Stimulated activated CD4-positive, alpha-beta T cell treated with anti-CD3 and anti-CD28 coated beads, Interleukin-4, amount 100 ng/mL, for 48 hours (primary cell): ENCODE measurements around the gene TMTC1.

Experiments
- DNase-seq, 2 donors: peaks; one replicate each; pipeline ENCODE4 v3.0.0-alpha.2; 2020; ENCODE audit warnings: low read depth in 2 of 2

TMTC1 gene

GRCh38 chr12:29741342-29742241 is 42.1 kb downstream of the TMTC1 start:
- no peak for DNase-seq

- DNase-seq = no peak
Measured at GRCh38 chr12:29739279-29739991, 44.3 kb downstream of the TMTC1 start.

- DNase-seq = no peak
Measured at GRCh38 chr12:29738365-29738764, 45.4 kb downstream of the TMTC1 start.

GRCh38 chr12:29737644-29738043 is 46.1 kb downstream of the TMTC1 start:
- no peak for DNase-seq

GRCh38 chr12:29735604-29736003 is 48.1 kb downstream of the TMTC1 start:
- DNase-seq = no peak

- DNase-seq = no peak
Measured at GRCh38 chr12:29734734-29735133, 49.0 kb downstream of the TMTC1 start.

- no peak for DNase-seq
Measured at GRCh38 chr12:29734305-29734704, 49.4 kb downstream of the TMTC1 start.

- no peak for DNase-seq
Measured at GRCh38 chr12:29733501-29733900, 50.2 kb downstream of the TMTC1 start.

GRCh38 chr12:29733060-29733459 is 50.7 kb downstream of the TMTC1 start:
- DNase-seq = no peak

- no peak for DNase-seq
Measured at GRCh38 chr12:29732593-29732992, 51.1 kb downstream of the TMTC1 start.

- no peak for DNase-seq
Measured at GRCh38 chr12:29732191-29732590, 51.6 kb downstream of the TMTC1 start.

- DNase-seq = no peak
Measured at GRCh38 chr12:29731591-29731990, 52.2 kb downstream of the TMTC1 start.

GRCh38 chr12:29730481-29730880 is 53.3 kb downstream of the TMTC1 start:
- no peak for DNase-seq

- DNase-seq = no peak
Measured at GRCh38 chr12:29728030-29728429, 55.7 kb downstream of the TMTC1 start.

GRCh38 chr12:29726741-29727348 is 56.9 kb downstream of the TMTC1 start:
- no peak for DNase-seq

GRCh38 chr12:29726321-29726692 is 57.4 kb downstream of the TMTC1 start:
- no peak for DNase-seq

GRCh38 chr12:29725587-29726320 is 58.0 kb downstream of the TMTC1 start:
- DNase-seq = no peak

GRCh38 chr12:29722164-29722563 is 61.6 kb downstream of the TMTC1 start:
- no peak for DNase-seq

GRCh38 chr12:29719381-29719780 is 64.4 kb downstream of the TMTC1 start:
- no peak for DNase-seq

GRCh38 chr12:29717540-29718100 is 66.1 kb downstream of the TMTC1 start:
- no peak for DNase-seq

GRCh38 chr12:29714966-29715365 is 68.8 kb downstream of the TMTC1 start:
- DNase-seq = no peak

GRCh38 chr12:29713729-29714128 is 70.0 kb downstream of the TMTC1 start:
- DNase-seq = no peak
